ENCODE measurements around the gene HEPACAM. TPM values are rescaled to one million over a fixed set of nuclear protein-coding genes. Genes with fewer than 3 reads are reported as not detected.

The HEPACAM gene
- total RNA-seq, 1 donor from 2014 or later: 0.08 TPM

DNA sequence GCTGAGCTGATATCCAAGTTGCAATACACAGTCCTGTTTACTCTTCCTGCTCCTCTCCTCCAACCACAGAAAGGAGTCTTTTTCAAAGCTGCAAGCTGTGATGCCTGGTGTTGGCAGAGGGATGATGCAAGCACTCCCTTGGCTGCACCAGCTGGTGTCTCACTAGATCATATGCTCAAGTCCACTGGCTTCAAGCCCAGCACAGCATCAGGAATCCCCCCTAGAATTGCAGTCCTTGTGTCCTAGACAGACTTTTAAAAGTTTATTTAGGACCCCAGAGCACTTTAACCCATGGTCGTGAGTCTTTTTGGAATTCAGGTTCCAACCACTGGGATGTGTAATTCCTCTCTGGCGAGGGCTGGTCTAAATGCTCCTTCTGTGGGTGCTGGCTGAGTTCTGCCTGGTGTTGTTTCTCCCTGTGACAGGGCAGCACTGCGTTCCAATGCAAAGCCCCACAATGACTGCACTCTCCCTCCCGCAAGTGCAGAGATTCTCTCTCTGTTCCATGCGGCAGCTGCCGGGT lies 18.7 kb downstream of the HEPACAM start:
- peaks cover 10% of the 10 kb centered on the region for H3K4me1 Mint-ChIP-seq (ENCODE audit: unreplicated experiment)
- DNase-seq (ENCODE audit: low spot score): no peak
- H3K36me3 Mint-ChIP-seq (ENCODE audit: low read depth, unreplicated experiment): no peaks in the 10 kb centered on the region
- H3K4me3 Mint-ChIP-seq (ENCODE audit: unreplicated experiment): no peak overlapping the region
- TF ChIP-seq, protein P1, sequence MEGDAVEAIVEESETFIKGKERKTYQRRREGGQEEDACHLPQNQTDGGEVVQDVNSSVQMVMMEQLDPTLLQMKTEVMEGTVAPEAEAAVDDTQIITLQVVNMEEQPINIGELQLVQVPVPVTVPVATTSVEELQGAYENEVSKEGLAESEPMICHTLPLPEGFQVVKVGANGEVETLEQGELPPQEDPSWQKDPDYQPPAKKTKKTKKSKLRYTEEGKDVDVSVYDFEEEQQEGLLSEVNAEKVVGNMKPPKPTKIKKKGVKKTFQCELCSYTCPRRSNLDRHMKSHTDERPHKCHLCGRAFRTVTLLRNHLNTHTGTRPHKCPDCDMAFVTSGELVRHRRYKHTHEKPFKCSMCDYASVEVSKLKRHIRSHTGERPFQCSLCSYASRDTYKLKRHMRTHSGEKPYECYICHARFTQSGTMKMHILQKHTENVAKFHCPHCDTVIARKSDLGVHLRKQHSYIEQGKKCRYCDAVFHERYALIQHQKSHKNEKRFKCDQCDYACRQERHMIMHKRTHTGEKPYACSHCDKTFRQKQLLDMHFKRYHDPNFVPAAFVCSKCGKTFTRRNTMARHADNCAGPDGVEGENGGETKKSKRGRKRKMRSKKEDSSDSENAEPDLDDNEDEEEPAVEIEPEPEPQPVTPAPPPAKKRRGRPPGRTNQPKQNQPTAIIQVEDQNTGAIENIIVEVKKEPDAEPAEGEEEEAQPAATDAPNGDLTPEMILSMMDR (IDR thresholded peaks at IDR 0.05; ENCODE audit: unreplicated experiment): no peak
- H3K9me3 Mint-ChIP-seq (ENCODE audit: unreplicated experiment): no peaks in the 10 kb centered on the region
- H3K27me3 Mint-ChIP-seq (ENCODE audit: unreplicated experiment): peaks cover 14% of the 10 kb centered on the region
- H3K27ac Mint-ChIP-seq (ENCODE audit: unreplicated experiment): no peak overlapping the region

DNA sequence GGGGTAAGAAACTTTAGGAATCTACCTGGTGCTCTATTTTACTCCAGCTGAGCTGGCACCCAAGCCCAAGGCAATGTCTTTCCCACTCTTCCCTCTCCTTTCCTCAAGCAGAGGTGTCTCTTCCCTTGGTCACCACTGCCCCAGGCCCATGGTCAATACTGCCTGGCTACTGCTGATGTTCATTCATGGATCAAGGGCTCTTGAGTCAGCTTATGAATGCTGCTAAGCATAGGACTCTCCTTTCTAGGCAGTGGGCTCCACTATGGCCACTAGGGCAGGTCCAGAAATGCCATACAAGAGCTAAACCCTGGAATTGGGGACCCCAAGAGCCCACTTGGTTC lies 19.5 kb downstream of the HEPACAM start:
- Mint-ChIP-seq H3K4me1 (ENCODE audit: unreplicated experiment) (peaks cover 7% of the 10 kb centered on the region), H3K4me3 (ENCODE audit: unreplicated experiment) (no peak overlapping the region), H3K27me3 (ENCODE audit: unreplicated experiment) (peaks cover 14% of the 10 kb centered on the region)

DNA sequence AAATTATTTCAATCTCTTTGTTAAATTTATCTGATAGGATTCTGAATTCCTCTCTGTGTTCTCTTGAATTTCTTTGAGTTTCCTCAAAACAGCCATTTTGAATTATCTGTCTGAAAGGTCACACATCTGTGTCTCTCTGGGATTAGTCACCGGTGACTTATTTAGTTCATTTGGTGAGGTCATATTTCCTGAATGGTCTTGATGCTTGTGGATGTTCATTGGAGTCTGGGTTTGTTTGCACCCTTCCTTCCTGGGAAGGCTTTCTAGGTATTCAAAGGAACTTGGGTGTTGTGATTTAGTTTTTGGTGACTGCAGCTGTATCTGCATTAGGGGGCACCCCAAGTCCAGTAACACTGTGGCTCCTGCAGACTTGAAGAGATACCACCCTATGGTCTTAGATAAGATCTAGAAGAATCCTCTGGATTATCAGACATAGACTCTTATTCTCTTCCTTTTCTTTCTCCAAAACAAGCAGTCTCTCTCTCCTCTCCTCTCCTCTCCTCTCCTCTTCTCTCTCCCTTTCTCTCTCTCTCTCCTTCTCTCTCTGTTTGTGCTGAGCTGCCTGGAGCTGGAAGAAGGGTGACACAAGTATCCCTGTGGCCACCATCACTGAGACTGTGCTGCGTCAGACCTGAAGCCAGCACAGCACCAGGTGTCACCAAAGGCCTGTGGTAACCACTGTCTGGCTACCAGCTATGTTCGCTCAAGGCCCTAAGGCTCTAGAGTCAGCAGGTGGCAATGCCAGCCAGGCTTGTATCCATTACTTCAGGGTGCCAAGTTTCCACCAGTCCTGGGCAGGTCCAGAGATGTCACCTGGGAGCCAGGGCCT lies 20.1 kb downstream of the HEPACAM start:
- Mint-ChIP-seq H3K4me1 (ENCODE audit: unreplicated experiment) (peaks cover 7% of the 10 kb centered on the region), H3K9me3 (ENCODE audit: unreplicated experiment) (no peaks in the 10 kb centered on the region), H3K27me3 (ENCODE audit: unreplicated experiment) (peaks cover 13% of the 10 kb centered on the region), H3K36me3 (ENCODE audit: low read depth, unreplicated experiment) (no peaks in the 10 kb centered on the region), H3K27ac (ENCODE audit: unreplicated experiment) (no peak overlapping the region), H3K4me3 (ENCODE audit: unreplicated experiment) (no peak overlapping the region)
- no peak for DNase-seq (ENCODE audit: low spot score)
- TF ChIP-seq, protein P1 (IDR thresholded peaks at IDR 0.05; ENCODE audit: unreplicated experiment): no peak

More for the DNA sequence above, 19.5 kb downstream of the HEPACAM start:
- no peak overlapping the region for H3K27ac Mint-ChIP-seq (ENCODE audit: unreplicated experiment)
- H3K9me3 Mint-ChIP-seq (ENCODE audit: unreplicated experiment): no peaks in the 10 kb centered on the region
- no peaks in the 10 kb centered on the region for H3K36me3 Mint-ChIP-seq (ENCODE audit: low read depth, unreplicated experiment)
- TF ChIP-seq, protein P1 (IDR thresholded peaks at IDR 0.05; ENCODE audit: unreplicated experiment): no peak
- no peak for DNase-seq (ENCODE audit: low spot score)

DNA sequence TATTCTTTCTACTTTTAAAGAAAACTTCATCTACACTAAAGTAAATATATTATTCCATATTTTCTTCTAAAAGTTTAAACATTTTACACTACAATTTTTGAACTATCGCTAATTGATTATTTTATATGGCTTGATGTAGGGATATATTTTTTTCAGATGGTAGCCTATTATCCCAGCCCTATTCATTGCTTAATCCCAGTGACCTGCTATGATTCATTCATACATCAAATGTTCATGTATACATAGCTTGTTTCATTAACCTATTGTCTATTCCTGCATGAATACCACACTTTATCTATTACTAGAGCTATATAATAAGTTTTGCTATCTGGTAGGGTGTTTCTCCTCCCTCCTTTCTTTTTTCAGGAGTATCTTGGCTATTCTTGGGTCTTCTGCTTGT lies 33.2 kb downstream of the HEPACAM start:
- TF ChIP-seq, protein P1 (IDR thresholded peaks at IDR 0.05; ENCODE audit: unreplicated experiment): no peak
- Mint-ChIP-seq H3K9me3 (ENCODE audit: unreplicated experiment) (peaks cover 6% of the 10 kb centered on the region), H3K36me3 (ENCODE audit: low read depth, unreplicated experiment) (no peaks in the 10 kb centered on the region), H3K4me3 (ENCODE audit: unreplicated experiment) (no peak overlapping the region), H3K27ac (ENCODE audit: unreplicated experiment) (no peak overlapping the region), H3K27me3 (ENCODE audit: unreplicated experiment) (peaks cover 7% of the 10 kb centered on the region), H3K4me1 (ENCODE audit: unreplicated experiment) (peaks cover 39% of the 10 kb centered on the region)
- DNase-seq (ENCODE audit: low spot score): no peak

DNA sequence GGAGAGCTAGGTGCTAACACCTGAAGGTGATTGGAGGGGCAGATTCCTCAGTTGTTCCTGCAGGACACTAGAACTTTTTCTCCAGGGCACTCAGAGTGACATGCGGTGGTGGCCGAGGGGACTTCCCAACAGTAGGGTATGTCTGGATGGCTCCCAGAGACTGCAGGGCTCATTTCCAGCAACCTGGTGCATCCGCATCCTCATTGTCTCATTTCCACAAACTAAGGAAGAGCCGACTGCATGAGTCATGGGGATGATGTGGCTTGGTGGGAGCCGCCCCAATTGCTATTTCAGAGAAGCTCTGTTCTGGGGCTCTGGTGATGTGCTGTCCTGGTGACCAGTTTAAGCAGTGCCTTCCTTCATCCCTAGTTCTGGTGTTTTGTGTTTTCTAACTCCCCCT lies 35.4 kb downstream of the HEPACAM start:
- peaks cover 6% of the 10 kb centered on the region for H3K9me3 Mint-ChIP-seq (ENCODE audit: unreplicated experiment)
- no peak for DNase-seq (ENCODE audit: low spot score)
- peak overlapping the region; percentile 77 for H3K27ac Mint-ChIP-seq (ENCODE audit: unreplicated experiment)
- TF ChIP-seq, protein P1 (IDR thresholded peaks at IDR 0.05; ENCODE audit: unreplicated experiment): no peak
- peaks cover 56% of the 10 kb centered on the region for H3K4me1 Mint-ChIP-seq (ENCODE audit: unreplicated experiment)
- no peak overlapping the region for H3K4me3 Mint-ChIP-seq (ENCODE audit: unreplicated experiment)
- peaks cover 4% of the 10 kb centered on the region for H3K36me3 Mint-ChIP-seq (ENCODE audit: low read depth, unreplicated experiment)
- peaks cover 12% of the 10 kb centered on the region for H3K27me3 Mint-ChIP-seq (ENCODE audit: unreplicated experiment)

All from endothelial cell (in vitro differentiated cells).